HG03139 (cell line): Measurements from ENCODE around the gene TBX21.
"Not testable (repeated sequence)": the region's sequence is repeated elsewhere in the genome, so short reads cannot be mapped to it uniquely, and the experiment has no call there.

Source experiments
- ATAC-seq: cut with Tn5 transposase; IDR thresholded peaks from one replicate; pipeline ENCODE4 v1.9.1; 2021; ENCODE audit not compliant: unreplicated experiment

The TBX21 gene

DNA sequence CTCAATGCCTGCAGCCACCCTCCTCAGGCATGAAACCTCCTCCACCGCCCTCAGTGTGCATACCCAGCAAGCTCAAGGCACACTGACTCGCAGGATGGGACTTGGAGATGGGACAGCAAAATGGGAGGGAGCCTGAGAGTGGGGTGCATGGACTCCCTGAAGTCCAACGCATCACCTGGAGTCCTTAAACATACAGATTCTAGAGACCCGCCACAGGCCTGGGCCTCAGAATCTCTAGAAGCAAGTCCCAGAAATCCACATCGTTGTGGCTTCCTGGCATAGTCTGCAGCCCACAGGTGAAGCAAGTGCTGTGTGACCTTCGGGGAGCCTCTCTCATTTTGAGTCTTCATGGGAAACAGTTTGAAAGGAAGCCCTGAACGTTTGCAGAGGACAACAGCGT lies 3.6 kb upstream of the TBX21 start:
- no peak for ATAC-seq

DNA sequence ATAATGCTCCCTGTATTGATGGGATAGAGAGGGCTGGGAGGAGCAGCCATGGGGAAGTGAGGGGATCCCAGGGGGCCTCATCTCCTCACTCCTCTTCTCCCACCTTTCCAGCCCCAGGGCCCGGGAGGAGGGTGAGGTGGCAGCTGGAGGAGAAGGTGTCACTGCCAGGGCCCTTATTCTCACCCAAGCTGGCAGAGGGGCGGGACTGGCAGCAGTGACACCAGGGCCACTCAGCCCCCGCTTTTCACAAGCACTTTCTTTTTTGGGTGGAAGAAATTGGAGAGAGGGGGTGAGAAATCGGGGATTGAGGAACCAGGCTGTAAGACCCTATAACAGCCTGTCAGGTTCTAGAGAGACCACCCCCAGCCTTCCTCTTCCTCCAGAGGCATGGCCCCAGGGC lies 2.4 kb upstream of the TBX21 start:
- ATAC-seq, result no peak

DNA sequence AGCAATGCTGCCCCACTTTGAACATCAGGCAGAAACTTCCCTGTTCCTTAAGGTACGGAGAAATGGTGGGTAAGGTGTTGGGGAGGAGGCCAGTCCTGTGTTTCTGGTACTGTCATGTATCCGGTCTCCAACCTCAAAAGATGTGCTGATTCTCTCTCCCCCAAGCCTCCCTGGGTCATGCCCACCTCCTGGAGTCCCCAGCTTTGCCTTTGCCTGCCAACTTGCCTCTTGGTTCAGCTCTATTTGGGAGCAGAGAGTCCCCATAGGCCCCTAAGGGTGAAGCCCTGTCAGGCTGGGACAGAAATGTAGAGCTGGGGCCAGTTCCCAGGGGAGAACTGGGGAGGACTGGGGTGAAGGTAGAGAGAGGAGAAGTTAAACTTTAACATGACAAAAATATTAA lies 1.6 kb upstream of the TBX21 start:
- no peak for ATAC-seq

DNA sequence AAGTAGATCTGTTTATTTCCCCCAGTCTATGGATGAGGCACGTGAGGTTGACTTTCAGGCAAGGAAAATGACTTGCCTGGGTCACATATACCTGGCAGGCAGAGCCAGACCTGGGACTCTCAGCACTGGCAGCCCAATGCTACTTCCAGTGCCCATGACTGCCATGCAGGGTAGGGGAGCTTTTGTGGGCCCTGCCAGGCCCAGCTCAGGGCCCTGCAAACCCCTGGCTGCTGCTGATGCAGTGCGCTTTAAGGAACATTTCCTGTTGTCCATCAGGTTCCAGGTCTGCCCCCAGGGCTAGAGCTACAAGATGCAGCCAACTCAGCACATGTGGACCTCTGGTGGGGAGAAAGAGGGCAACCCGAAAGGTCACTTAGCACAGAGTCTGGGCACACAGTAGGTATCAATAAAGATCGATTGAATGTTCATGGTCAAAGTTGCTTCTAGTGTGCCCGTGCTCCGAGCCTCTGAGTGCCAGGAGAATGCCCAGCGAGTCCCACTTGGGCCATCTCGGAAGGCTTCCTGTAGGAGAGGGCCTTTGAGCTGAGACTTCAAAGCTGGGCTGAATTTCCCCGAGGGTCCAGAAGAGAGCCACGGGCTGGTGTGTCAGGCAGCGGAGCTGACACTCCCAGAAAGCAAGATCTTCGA lies 513 bp upstream of the TBX21 start:
- ATAC-seq, result no peak

DNA sequence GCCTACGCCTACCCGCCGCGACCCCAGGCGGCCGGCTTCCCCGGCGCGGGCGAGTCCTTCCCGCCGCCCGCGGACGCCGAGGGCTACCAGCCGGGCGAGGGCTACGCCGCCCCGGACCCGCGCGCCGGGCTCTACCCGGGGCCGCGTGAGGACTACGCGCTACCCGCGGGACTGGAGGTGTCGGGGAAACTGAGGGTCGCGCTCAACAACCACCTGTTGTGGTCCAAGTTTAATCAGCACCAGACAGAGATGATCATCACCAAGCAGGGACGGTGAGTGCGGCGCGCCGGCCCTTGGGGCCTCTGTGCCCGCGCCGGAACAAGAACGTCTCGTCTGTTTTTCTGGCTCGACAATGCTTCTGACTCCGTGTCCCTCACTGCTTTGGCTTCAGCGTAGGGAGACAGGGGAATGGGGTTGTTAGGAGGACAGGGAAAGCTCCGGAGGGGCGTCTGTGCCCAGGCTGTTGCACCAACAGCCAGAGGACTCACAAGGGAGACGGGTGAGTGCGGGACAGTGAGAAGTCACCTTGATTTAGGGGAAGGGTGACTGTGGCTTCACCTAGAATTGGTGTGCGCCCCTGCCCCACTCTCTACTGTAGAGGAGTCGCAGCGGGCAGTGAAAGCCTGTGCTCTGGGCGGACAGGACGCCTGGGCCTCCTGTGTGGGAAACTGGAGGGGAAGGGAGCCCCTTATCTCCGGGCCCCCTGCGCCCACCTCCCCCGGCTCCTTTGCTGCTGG lies 806 bp downstream of the TBX21 start:
- no peak for ATAC-seq

DNA sequence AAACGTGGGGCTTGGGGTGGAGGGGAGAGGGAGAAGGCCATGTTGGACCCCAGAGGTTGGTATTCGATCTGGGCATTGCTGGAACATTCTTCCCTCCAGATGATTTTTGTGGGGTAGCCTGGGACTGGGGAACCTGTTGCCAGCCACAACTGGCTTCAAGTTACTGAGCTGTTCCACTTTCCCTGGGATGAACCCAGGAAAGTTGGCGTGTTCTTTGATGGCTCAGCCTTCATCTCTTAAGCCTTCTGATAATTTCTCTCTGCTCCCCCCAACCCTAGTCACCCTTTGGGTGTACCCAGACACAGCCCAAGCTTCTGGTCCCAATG lies 2.1 kb downstream of the TBX21 start:
- no peak for ATAC-seq

DNA sequence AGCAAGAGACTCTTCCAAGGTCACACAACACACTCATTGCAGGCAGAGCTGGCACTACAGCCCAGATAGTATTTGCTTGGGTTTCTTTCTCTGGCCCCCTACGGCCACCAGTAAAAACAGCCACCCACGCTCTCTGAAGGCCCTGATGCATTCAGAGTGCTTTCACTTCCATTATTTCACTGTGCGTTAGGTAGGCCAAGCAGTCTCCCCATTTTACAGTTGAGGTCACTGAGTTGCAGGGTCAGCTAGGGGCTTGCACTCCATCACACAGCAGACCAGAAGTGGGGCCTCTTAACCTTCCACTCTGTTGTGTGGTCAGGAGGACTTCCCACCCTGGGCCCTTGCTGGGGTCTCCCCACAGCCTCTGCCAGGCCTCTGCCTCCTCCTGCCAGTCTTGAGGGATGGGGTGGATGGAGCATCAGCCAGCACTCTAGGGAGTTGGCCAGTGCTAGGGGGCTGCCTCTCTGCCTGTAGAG lies 2.5 kb downstream of the TBX21 start:
- ATAC-seq, result peak; percentile 41

DNA sequence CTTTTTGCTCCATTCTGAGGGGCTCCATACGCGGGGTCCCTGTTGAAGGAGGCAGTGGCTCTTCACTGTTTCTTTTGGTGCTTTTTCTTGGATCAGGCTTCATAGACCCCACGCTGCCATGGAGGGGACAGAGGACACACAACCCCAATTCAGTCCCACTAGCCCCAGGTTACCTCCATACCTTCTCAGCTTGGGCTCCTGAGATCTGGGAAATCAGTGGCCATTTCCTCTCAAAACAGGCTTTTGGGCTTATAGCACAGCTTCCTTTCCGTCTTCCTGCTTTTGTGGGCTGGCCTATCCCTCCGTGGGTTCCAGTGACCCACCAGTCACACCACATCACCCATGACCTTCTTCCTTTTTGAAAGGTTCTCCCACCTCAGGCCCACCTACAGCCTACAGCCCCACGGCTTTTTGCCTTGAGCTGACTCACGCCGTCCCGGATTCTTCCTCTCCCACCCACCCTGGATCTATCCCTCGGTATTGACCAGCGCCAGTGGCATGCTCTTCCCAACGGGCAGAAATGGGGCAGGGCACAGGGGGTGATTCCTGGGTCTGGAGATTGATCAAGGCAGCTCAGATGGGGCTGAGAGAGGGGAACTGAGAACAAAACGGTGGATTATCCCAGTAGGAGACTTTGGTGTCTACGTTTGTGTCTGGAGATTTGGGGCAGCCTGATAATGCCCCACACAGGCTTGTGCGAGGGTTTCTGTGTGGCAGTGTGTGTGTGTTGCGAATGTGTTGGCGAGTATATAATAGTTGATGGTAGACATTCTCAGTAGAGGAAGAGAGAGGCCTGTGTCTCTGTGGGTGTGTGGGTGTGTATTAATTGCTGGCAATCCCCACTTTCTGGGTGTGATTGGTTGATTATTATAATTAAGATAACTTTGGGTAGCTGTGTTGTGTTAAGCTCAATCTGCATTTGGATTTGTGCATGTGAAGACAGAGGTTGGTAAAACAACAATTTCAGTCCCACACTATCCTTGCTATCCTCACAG lies 3.8 kb downstream of the TBX21 start:
- ATAC-seq, result no peak

DNA sequence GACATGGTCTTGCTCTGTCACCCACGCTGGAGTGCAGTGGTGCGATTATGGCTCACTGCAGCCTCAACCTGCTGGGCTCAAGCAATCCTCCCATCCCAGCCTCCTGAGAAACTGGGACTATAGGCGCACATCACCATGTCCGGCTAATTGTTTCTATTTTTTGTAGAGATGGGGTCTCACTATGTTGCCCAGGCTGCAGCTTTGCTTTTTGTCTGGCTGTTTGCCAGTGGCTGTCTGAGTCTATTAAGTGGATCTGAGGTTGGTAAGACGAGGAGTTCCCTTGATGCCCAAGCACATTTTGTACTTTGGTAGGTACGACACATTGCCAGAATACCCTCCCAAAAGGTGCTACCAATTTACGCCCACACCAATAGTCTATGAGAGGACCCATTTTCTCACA lies 5.1 kb downstream of the TBX21 start:
- no peak for ATAC-seq

DNA sequence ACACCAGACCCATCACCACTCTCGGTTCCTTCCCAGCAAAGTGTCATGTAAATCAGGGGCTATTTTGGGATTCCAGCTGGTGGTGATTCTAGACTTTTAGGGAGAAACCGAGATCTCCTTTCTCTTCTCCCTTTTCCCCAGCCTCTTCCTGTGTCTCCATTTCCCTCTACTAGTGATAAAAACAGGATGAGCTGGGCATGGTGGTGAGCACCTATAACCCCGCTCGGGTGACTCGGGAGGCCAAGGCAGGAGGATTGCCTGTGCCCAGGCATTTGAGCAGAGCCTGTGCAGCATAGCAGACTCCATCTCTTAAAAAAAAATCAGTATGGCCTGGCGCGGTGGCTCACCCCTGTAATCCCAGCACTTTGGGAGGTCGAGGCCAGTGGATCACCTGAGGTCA lies 6.1 kb downstream of the TBX21 start:
- no peak for ATAC-seq

DNA sequence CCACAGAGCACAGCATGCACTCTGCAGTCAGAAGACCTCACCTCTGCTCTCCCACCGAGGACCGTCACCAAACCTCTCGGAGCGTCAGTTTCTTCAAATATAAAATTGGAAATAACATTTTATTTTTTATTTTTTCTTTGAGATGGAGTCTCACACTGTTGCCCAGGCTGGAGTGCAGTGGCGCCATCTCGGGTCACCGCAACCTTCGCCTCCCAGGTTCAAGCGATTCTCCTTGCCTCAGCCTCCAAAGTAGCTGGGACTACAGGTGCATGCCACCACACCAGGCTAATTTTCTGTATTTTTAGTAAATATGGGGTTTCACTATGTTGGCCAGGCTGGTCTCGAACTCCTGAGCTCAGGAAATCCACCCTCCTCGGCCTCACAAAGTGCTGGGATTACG lies 6.9 kb downstream of the TBX21 start:
- not testable (repeated sequence) for ATAC-seq

DNA sequence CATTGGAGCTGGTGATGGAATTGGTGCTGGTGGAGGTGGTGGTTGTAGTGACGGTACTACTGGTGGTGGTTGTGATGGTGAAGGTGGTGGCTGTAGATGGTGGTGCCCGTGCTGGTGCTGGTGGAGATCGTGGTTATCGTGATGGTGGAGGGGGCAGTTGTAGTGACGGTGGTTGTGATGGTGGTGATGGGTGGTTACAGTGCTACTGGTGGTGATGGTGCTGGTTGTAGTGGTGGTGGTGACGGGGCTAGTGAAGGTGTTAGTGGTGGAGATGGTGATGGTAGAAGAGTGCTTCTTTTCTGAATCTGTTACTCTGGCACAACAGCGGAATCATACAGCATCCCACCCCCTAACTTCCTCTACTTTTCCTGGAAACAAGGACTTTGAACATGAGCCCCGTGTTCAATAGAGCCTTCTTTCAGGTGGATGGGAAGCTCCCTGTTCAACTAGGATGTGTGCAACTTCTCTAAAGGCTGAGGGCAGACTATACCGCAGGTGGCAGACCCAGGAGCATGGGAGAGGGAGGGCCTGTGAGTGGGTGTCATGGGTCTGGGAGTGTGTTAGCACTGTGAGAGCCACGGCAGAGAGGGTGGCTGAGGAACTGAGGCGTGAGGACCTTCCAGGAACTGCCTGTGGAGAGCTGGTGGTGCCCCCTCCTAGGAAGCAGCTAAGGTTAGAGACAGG lies 8.2 kb downstream of the TBX21 start:
- ATAC-seq, result no peak

DNA sequence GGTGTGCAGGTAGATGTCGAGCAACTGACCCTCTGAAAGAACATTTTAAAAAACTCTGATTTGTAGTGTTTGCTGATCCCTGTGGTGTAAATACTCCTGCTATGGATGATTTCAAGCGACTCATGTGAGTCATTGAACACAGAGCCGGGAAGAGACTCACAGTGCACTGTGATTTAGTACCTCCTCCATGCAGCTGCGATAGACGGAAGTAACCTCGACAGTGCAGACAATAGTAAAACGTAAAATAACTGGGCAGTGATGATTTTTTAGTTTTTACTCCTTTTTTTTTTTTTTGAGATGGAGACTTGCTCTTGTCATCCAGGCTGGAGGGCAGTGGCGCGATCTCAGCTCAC lies 8.7 kb downstream of the TBX21 start:
- ATAC-seq, result no peak

DNA sequence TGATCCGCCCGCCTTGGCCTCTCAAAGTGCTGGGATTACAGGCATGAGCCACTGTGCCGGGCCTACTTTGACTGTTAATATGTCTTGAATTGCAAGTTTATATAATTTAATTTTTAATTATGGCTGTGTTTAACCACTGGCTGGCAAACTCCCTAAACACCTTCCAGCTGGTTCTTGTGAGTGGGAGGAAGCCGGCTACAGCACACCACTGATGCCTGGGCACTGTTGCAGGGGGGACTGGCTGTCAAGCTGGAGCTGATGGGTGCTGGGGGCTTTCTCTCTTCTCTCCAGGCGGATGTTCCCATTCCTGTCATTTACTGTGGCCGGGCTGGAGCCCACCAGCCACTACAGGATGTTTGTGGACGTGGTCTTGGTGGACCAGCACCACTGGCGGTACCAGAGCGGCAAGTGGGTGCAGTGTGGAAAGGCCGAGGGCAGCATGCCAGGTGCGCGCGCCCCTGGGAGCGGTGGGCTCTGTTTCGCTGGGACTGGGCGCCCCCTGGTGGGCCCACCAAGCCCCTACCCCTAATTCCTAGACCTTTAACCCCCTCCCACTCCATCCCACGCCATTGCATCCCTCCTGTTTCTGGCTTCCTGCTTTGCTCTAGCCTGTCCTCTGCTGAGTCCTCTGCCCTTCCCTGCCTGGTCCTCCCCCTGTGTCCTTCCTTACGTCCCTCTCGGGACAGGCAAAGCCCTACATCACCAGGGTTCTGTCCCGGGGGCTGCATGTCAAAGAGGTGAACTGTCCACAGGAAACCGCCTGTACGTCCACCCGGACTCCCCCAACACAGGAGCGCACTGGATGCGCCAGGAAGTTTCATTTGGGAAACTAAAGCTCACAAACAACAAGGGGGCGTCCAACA lies 9.5 kb downstream of the TBX21 start:
- ATAC-seq, result no peak

DNA sequence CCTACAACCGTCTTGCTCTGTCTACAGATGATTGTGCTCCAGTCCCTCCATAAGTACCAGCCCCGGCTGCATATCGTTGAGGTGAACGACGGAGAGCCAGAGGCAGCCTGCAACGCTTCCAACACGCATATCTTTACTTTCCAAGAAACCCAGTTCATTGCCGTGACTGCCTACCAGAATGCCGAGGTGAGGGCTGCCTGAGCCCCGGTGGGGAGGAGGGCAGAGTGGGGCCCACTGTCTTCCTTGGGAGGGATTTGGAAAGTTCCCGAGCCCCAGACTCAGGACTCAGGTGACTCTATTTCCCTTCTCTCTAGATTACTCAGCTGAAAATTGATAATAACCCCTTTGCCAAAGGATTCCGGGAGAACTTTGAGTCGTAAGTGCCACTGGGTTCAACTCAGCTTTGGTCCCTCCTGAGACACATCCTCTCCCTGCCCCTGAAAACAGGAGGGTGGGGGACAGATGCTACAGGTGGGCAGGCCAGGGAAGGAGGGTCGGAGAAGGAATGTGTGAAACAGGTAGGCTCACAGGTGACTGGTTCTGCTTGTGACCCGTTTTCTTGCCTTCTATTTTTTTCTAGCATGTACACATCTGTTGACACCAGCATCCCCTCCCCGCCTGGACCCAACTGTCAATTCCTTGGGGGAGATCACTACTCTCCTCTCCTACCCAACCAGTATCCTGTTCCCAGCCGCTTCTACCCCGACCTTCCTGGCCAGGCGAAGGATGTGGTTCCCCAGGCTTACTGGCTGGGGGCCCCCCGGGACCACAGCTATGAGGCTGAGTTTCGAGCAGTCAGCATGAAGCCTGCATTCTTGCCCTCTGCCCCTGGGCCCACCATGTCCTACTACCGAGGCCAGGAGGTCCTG lies 11.4 kb downstream of the TBX21 start:
- ATAC-seq, result no peak

DNA sequence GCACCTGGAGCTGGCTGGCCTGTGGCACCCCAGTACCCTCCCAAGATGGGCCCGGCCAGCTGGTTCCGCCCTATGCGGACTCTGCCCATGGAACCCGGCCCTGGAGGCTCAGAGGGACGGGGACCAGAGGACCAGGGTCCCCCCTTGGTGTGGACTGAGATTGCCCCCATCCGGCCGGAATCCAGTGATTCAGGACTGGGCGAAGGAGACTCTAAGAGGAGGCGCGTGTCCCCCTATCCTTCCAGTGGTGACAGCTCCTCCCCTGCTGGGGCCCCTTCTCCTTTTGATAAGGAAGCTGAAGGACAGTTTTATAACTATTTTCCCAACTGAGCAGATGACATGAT lies 12.0 kb downstream of the TBX21 start:
- ATAC-seq, result no peak

DNA sequence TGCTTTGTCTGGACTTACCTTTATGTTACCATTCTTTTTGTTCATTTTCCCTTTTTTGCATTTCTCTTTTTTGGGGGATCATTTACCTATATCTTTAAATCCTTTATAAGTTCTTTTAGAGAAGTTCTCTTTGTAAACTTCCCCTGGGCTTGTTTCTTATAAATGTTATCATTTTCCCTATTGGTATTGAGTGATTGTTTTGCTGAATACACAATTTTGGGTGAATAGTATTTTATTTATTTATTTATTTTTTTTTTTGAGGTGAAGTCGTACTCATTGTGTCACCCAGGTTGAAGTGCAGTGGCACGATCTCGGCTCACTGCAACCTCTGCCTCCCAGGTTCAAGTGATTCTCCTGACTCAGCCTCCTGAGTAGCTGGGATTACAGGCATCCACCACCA lies 18.4 kb downstream of the TBX21 start:
- ATAC-seq, result no peak

DNA sequence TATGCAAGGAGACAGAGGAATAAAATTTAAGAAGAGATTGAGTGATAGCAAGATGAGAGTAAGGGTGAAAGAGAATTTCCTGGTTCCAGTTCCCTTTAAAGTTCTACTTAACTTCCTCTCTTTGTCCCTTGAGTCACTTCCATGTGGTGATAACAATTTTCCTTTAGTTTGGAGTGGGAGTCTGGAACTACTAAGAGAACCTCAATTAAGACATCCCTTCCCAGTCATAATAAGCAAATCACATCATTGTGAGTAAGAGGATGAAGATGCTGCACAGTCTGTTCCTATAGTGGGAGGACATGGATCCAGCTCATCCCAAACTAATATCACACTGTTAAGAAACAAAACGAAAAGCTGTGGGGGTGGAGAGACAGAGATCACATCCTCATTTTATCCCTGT lies 24.4 kb downstream of the TBX21 start:
- no peak for ATAC-seq

DNA sequence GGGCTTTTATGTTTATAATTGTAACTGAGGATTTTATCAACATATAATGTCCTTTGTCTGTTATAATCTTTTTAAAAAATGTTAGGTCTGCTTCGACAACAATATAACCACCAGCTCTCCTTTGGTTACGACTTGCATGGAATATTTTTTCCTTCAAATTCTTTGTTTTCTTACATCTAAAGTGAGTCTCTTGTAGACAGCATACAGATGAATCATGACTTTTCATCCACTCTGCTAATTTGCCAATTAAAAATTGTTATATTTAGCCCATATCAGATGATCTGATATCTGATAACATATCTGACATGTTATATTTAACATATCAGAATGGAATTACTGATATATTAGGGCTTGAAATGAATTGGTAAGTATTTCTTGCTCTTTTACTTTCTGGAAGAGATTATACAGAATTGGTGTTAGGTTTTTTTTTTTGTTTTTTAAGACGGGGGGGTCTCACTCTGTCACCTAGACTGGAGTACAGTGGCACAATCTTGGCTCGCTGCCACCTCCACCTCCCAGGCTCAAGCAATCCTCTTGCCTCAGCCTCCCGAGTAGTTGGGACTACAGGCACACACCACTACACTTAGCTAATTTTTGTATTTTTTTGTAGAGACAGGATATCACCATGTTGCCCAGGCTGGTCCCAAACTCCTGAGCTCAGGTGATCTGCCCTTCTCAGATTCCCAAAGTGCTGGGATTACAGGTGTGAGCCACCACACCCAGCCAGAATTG lies 27.5 kb downstream of the TBX21 start:
- ATAC-seq, result no peak
